Measurements from ENCODE around the gene GABBR2.

Gene GABBR2

GRCh38 chr9:98385751-98386150 lies 323.0 kb downstream of the GABBR2 start:
- DNase-seq = no peak

GRCh38 chr9:98383758-98384157 lies 325.0 kb downstream of the GABBR2 start:
- no peak for DNase-seq

- no peak for DNase-seq
These were observed 327.2 kb downstream of the GABBR2 start for GRCh38 chr9:98381311-98382103.

- no peak for DNase-seq
These were observed 328.6 kb downstream of the GABBR2 start for GRCh38 chr9:98380065-98380681.

- no peak for DNase-seq
These were observed 329.2 kb downstream of the GABBR2 start for GRCh38 chr9:98379572-98379971.

GRCh38 chr9:98378794-98379193 lies 329.9 kb downstream of the GABBR2 start:
- DNase-seq = no peak

GRCh38 chr9:98378206-98378780 lies 330.4 kb downstream of the GABBR2 start:
- DNase-seq = no peak

GRCh38 chr9:98375138-98375726 lies 333.5 kb downstream of the GABBR2 start:
- DNase-seq = no peak

- DNase-seq = no peak
These were observed 334.2 kb downstream of the GABBR2 start for GRCh38 chr9:98374385-98375051.

GRCh38 chr9:98373609-98374008 lies 335.1 kb downstream of the GABBR2 start:
- no peak for DNase-seq

GRCh38 chr9:98372077-98372836 lies 336.5 kb downstream of the GABBR2 start:
- DNase-seq = no peak

GRCh38 chr9:98370976-98371315 lies 337.8 kb downstream of the GABBR2 start:
- DNase-seq = no peak

- no peak for DNase-seq
These were observed 338.3 kb downstream of the GABBR2 start for GRCh38 chr9:98370300-98370975.

GRCh38 chr9:98369896-98370295 lies 338.8 kb downstream of the GABBR2 start:
- no peak for DNase-seq

- no peak for DNase-seq
These were observed 339.3 kb downstream of the GABBR2 start for GRCh38 chr9:98369471-98369870.

- DNase-seq = no peak
These were observed 339.7 kb downstream of the GABBR2 start for GRCh38 chr9:98369066-98369425.

- DNase-seq = no peak
These were observed 340.2 kb downstream of the GABBR2 start for GRCh38 chr9:98368366-98369065.

GRCh38 chr9:98367923-98368322 lies 340.8 kb downstream of the GABBR2 start:
- no peak for DNase-seq

- no peak for DNase-seq
These were observed 341.3 kb downstream of the GABBR2 start for GRCh38 chr9:98367371-98367900.

- no peak for DNase-seq
These were observed 343.0 kb downstream of the GABBR2 start for GRCh38 chr9:98365781-98366180.

- no peak for DNase-seq
These were observed 343.5 kb downstream of the GABBR2 start for GRCh38 chr9:98365227-98365669.

Data from activated CD8-positive, alpha-beta memory T cell treated with anti-CD3 and anti-CD28 coated beads, Interleukin-2, amount 50 U/mL, for 48 hours (primary cell).